Neural progenitor cell (in vitro differentiated cells): Measurements from ENCODE around the gene MUC21.

Experiments used
- CTCF ChIP-seq: fragments of 200-600 bp; sonication (generic); IDR thresholded peaks from 2 replicates; pipeline ENCODE4 v1.5.1; 2017; ENCODE audit warnings: antibody characterized with exemption, mild to moderate bottlenecking
- EZH2 ChIP-seq: fragments of 200-600 bp; sonication (generic); IDR thresholded peaks from 2 replicates; pipeline ENCODE4 v1.6.1; 2017; ENCODE audit warnings: antibody characterized with exemption, mild to moderate bottlenecking, moderate library complexity
- EZH2phosphoT487 ChIP-seq: fragments of 200-600 bp; sonication (generic); IDR thresholded peaks from 2 replicates; pipeline ENCODE4 v1.6.1; 2017; ENCODE audit warnings: antibody characterized with exemption

- TF ChIP-seq EZH2phosphoT487 (no peak), EZH2 (no peak), CTCF (no peak)
Measured at GRCh38 chr6:30990422-30991086, 7.0 kb downstream of the MUC21 start.
